GM21619 (cell line): ENCODE results near the gene CTDSPL2.
"Not testable (repeated sequence)": the region's sequence is repeated elsewhere in the genome, so short reads cannot be mapped to it uniquely, and the experiment has no call there.

Experiments
- ATAC-seq: cut with Tn5 transposase; IDR thresholded peaks from one replicate; pipeline ENCODE4 v1.9.1; 2021; ENCODE audit not compliant: unreplicated experiment

CTDSPL2 gene

DNA sequence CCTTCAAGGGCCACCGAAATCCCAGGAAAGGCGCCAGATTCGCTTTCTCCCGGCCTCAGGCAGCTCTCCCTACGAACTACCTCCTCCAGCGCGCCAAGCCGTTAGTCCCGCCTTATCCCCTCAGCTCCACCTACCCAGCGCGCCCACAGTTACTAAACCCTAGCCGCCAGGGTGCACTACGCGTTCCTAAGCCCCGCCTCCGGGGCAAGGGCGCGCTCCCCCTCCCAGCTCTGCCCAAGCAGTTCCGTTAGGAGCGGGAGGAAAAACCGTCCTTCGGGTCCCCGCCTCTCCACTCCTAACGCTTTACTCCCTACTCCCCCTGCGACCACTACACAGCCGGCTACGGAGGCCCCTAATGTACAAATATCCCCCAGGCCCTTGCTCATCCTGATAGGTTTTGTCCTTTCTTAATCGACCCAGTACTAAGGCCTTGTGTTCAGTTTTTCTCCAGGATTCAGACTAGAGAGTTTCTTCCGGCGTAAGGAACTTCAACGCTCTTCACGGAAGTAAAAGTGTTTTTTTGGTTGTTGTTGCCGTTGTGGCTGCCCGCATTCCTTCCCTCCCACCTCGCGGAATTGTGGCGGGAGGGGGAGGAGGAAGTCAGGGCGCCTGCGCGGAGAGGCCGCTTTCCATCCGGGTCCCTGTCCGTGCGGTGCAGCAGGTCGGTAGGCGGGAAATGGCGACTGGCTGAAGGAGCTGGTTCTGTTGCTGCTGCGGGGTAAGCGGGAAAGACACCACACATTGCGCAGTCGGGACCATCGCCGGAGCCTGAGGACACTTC lies at the start of gene CTDSPL2:
CTDSPL2 (plus strand) TSS at position 655 of the 781 bp plus-strand sequence. CDS start 31,386 bp downstream, outside the sequence.
- ATAC-seq = peak; percentile 89

DNA sequence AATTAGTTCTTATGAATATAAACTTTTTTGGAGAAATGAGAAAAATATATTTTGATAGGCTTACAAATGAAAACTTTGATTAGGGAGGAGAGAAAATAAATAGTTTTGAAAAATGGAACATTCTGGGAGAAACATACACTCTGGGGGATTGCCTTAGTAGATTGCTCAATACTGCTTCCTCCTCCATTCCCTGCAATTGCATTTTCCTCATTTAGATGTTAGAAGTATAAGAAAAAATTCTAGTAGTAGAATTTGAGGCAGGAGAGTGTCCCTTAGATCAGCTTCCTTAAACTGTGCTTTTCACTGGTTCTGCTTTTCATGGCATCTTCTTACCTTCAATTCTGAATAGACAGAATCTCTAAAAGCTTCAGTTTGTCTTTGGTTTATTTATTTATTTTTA lies 46.2 kb upstream of the CTDSPL2 start:
- no peak for ATAC-seq

DNA sequence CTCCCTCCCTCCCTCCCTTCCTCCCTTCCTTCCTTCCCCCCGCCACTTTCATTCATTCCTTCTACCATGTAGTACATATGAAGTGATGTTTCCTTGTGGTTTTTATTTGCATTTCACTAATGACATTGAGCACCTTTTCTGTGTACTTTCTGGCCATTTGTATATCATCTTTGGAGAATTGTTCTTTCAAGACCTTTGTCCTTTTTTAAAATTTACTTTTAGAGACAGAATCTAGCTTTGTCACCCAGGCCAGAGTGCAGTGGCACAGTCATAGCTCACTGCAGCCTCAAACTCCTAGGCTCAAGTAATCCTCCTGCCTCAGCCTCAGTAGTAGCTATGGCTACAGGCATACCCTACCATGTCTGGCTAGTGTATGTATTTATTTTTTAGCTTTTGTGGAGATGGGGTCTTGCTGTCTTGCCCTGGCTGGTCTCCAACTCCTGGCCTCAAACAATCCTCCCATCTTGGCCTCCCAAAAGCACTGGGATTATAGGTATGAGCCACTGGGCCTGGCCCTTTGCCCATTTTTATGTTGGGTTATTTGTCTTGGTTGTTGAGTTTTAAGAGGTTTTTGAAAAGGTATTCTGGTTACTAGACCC lies 42.0 kb upstream of the CTDSPL2 start:
- ATAC-seq = no peak

DNA sequence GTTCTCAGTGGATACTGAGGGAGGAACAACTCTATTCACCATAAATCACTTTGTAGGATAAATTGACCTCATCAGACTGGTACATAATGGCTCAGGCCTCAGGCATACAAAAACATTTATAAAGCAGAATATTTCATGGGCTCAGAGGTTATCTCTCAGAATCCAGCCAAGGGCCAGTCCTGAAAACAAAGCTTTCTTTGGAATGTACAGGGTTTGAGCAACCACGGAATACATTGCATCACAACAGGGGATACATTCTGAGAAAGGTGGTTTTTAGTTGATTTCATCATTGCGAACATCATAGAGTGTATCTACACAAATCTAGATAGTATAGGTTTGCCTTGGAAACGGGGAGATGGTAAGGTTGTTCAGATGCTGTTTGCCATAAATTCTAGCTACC lies 33.4 kb upstream of the CTDSPL2 start:
- ATAC-seq = no peak

DNA sequence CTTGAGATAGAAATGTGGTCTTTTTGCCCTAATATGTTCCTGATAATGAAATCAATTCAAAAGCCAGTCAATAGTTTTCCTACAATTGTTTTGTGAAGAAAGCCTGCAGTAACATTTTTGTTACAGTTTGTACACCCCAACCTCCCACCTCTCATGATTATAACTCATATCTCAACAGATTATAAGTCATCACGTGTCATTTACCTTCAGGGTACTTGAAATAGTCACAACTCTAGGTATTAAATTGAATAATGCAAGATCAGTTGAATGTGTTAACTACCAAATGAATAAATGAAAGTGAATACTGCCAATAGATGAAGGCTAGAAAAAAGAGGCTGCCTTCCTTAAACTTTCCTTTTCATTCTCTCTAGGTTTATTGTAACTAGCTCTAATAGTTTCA lies 32.9 kb upstream of the CTDSPL2 start:
- ATAC-seq = no peak

DNA sequence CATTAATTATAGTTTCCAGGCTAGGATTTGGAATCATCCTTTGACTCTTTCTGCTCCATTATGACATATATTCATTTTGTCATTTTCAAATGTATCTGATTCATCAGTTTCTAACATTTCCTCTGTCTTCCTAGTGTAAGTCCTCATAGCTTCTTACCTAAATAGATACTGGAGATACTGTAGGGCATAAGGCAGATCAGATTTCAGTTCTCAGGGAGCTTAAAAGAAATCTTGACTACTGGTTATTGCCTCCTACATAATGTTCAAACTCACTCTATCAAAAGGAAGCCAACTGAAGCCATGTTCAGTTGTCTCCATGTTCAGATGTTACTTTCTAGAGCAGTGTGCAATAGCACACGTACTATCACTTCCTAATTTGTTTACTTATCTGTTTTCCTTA lies 29.6 kb upstream of the CTDSPL2 start:
- no peak for ATAC-seq

DNA sequence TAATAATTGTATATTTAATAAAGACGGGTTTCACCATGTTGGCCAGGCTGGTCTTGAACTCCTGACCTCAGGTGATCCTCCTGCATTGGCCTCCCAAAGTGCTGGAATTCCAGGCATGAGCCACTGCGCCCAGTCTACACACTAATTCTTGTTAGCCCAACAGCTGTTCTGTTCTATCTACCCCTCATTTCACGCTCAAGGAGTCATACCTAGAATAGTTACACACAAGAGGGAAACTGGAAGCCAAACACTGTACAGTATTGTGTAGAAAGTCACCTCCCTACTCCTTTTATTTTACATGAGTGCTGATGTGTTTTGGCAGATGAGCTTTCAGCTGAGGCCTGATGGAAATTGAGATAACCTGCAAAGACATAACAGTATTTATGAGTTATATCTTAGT lies 13.4 kb upstream of the CTDSPL2 start:
- ATAC-seq = no peak

DNA sequence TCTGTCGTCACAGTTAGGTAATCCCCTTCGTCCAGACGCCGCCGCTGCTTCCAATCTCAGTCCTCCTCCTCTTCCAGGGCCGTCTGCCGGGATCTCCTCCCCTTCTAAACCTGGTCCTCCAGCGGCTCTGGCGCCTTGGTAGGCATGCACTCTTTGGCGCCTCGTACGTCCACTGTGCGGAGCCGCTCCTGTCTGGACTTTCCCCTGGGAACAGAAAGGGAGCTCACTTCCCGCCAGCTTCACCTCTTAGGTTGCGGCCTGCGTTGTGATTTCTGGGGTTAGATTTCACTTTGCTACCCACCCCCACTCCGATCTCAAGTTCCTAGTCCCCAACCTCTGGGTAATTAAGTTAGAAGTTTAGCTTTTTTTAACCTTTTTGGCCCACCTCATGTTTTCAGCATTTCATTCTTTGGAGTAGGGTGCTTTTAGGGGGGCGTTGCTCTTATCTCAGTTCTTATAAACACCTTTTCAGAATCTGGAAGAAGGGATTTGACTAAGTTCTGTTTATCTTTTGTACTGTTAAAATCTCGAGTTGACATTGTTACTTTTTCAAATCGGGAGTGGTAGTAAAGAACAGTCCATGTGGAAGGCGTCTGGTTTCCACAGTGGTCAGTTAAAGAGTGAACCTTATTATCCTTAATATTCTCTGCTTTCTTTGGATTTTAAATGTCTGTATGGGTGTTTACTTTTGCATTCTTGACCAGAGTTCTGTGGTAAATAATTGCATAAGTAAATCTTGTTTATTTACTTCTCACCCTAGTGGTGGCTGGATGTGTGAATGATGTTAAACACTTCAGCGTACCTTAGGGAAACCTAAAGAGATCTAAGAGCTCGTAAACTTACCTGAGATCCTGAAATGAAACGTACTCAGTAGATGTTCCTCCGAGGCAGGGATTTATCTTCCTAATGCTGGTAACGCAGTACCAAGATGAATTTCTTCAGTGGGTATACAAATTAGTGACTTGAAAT lies 611 bp downstream of the CTDSPL2 start:
- ATAC-seq = peak; percentile 6

DNA sequence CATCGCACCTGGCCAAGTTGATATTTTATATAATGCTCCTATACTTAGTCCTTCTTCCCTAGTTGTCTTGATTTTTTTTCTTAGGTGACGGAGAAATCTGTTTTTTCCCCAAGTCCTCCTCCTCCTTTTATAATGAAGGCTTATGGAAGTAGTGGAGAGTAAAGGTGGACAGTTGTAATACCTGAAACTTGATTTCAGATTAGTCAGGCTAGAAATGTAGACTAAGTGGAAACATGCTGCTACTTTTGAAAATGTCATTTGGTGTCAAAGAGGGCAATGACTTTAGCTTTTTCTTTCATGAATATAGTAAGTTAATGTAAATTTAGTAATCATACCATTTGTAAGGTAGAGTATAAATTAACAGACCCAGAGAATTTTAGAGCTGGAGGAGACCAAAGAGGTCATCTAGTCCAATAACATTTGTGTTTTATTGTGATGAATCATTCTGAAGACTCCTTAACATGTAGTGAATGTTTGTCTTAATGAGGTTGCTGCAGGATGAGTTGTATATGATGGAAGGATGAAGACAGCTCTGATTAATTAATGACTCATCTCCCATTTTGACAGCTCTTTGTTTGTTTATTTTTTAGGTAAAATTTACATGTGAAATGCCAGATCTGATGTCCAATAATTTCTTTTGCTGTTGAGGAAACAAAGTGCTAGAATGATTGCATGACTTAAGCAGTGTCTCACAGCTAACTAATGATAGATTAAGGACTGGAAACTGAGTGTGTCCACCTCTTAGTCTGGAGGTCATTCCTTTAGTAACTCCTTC lies 8.7 kb downstream of the CTDSPL2 start:
- no peak for ATAC-seq

DNA sequence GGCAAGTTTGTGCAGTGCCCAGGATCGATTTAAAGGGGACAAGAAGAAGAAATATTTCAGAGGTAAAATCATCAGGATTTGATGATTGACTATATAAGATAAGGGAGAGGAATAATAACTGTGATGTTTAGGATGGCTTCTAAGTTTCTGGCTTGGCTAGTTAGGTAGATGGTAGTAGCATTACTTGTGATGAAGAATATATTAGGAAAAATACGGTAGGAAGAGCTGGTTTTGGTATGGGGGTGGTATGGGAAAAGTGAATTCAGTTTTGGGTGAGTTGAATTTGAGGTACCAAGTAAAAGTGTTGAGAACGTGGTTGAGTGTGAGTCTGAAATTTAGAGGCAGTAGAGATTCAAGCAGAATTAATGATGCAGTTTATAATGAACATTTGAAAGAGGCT lies 11.0 kb downstream of the CTDSPL2 start:
- ATAC-seq = no peak

DNA sequence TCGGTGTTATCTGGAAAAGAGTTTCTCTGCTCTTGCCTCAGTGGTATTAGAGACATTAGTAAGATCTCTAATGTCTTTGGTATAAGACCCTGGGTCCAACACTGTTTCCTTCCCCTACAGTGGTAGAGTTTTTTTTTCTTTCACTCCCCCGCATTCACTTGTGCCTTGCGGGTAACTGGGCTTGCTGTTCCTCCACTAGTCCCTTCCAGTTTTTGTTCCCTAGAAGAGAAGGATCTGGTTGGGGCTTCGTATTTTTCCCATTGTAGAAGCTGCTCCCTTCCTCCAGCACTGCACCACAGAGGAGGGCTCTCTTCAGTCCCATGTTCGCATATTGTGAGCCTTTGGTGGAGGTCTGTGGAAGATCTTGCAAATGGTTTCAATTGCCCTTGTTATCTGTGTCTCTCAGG lies 13.7 kb downstream of the CTDSPL2 start:
- no peak for ATAC-seq

DNA sequence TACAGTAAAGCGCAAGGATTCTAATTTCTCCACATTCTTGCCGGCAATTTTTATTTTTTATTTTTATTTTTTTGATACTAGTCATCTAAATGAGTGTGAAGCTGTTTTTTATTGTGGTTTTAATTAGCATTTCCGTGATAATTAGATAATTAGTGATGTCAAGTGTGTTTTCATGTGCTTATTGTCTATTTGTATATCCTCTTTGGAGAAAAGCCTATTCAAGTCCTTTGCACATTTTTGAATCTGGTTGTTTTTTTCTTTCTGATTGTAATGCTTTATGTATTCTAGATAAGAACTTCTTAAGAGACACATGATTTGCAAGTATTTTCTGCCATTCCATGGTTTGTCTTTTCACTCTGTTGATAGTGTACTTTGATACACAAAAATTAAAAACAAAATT lies 16.1 kb downstream of the CTDSPL2 start:
- no peak for ATAC-seq

DNA sequence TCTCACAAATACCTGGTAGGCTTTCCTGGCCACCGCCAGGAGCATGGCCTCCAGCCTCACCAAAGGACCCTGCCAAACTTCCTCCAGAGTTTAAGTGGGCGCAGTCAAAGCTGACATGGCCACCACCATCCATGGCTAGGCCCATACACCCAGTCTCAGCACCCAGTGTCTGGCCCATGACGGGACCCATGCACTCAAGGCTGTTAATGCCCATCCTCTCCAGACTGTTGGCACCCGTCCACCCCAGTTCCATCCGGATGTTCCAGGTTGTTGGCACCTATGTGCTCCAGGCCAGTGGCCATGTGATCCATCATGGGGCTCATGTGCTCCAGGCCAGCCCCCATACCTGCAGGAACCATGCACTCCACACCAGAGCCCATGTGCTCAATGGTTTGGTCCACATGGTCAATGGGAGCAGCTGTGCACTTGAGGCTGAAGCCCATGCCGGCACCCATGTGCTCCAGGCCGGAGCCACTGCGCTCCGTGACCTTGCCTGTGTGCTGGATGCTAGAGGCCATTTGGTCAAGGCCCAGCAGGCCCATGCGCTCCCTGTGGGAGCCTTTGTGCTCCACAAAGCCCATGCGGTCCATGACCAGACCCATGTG lies 20.4 kb downstream of the CTDSPL2 start:
- ATAC-seq = no peak

DNA sequence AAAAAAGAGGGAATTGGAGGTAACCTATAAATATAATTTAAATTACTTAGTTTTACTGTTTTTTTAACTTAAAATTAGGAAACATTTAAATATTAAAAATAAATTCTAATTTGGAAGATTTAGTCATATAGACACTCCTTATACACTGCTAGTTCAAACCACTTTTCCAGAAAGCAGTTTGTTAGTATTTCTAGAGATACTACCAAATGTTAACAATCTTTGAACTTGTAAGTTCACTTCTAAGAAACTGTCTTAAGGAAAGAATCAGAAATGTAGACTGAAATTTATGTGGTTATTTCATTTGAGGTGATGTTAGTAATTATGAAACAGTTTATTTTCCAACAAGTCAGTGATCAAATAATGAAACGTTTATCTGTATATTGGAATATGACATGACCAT lies 22.7 kb downstream of the CTDSPL2 start:
- ATAC-seq = no peak

DNA sequence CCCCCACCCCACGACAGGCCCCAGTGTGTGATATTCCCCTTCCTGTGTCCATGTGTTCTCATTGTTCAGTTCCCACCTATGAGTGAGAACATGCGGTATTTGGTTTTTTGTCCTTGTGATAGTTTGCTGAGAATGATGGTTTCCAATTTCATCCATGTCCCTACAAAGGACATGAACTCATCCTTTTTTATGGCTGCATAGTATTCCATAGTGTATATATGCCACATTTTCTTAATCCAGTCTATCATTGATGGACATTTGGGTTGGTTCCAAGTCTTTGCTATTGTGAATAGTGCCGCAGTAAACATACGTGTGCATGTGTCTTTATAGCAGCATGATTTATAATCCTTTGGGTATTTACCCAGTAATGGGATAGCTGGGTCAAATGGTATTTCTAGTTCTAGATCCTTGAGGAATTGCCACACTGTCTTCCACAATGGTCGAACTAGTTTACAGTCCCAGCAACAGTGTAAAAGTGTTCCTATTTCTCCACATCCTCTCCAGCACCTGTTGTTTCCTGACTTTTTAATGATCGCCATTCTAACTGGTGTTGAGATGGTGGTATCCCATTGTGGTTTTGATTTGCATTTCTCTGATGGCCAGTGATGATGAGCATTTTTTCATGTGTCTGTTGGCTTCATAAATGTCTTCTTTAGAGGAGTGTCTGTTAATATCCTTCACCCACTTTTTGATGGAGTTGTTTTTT lies 26.3 kb downstream of the CTDSPL2 start:
- ATAC-seq = not testable (repeated sequence)

DNA sequence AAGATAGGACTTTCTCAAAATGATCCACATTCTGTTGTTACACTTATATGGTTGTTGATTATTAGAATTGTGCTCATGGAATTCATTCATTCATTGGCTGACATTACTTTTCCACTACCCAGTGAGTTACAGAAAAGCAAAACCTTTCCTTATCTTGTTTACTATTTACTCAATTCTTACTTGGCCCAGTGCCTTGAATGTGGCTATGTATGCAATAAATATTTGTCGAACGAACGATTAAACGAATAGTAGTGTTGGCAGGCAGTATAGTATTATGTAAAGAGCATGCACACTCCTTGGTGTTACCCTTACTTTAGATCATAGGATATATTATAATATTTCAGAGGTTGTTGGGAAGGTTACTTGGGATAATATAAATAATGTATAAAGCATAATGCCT lies 31.0 kb downstream of the CTDSPL2 start:
- no peak for ATAC-seq

DNA sequence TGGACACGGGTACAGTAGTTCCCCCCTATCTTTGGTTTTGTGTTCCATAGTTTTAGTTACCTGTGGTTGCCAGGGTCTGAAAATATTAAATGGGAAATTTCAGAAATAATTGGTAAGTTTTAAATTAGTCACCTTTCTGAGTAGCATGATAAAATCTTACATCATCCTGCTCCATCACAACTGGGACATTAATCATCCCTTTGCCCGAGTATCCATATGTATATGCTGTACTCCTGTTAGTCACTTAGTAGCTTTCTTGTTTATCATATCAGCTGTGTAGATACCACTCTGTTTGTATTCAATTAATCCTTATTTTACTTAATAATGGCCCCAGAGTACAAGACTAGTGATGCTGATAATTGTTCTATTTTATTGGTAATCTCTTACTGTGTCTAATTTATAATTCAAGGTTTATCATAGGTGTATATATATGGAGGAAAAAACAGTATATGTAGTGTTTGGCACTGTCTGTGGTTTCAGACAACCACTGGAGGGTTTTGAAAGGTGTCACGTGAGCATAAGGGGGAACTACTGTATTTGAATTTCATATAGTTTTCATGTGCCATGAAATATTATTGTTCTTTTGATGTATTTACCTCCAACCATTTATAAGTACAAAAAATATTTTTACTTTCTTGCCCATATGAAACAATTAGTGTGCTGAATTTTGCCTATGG lies 41.4 kb downstream of the CTDSPL2 start:
- ATAC-seq = no peak

DNA sequence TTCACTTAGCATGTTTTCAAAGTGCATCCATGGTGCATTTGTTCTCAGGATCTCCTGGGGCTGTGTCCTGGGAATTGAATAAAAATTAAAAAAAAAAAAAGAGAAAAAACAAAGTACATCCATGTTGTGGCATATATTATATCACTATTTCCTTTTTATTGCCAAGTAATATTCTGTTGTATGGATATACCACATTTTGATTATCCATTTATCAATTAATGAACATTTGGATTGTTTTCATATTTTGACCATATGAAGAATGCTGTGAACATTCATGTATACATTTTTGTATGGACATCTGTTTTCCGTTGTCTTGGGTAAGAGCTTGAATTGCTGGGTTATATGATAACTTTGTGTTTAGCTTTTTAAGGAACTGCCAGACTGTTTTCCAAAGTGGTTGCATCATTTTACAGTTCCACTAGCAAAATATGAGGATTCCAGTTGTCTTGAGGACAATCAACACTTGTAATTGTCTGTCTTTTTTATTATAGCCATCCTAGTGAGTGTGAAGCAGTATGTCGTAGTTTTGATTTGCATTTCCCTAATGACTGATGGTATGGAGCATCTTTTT lies 44.5 kb downstream of the CTDSPL2 start:
- no peak for ATAC-seq

DNA sequence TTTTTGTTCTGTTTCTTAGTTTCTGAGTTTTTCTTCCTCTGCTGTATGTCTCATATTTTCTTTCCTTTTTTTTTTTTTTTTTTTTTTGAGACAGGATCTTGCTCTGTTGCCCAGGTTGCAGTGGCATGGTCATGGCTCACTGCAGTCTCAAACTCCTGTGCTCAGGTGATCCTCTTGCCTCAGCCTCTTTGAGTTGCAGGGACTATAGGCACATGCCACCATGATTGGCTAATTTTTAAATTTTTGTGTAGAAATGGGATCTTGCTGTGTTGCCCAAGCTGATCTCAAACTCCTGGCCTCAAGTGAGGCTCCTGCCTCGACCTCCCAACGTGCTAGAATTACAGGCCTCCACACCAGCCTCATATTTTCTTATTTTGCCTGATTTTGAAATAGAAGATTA lies 51.9 kb downstream of the CTDSPL2 start:
- ATAC-seq = no peak
